Measurements from ENCODE around the gene RASL10A.

RASL10A gene

GRCh38 chr22:29339381-29340235 lies 24.1 kb upstream of the RASL10A start:
- peaks cover 89% of the 10 kb centered on the region for H3K36me3 ChIP-seq (ENCODE audit: control insufficient read depth, insufficient read depth, low read length)
- H3K27ac ChIP-seq (ENCODE audit: insufficient read depth, low read length, poor library complexity, severe bottlenecking), result no peak overlapping the region
- no peaks in the 10 kb centered on the region for H3K9me3 ChIP-seq (ENCODE audit: control insufficient read depth, low read length)
- H3K27me3 ChIP-seq (replicated peaks; ENCODE audit: control insufficient read depth, insufficient read depth, low read length, poor library complexity, severe bottlenecking), result no peaks in the 10 kb centered on the region
- no peaks in the 10 kb centered on the region for H3K4me1 ChIP-seq (ENCODE audit: control insufficient read depth, insufficient read depth, low read length, poor library complexity, severe bottlenecking)
- DNase-seq, result no peak
- no peak overlapping the region for H3K4me3 ChIP-seq (ENCODE audit: insufficient read depth, low read depth, low read length, poor library complexity, severe bottlenecking)

DNA sequence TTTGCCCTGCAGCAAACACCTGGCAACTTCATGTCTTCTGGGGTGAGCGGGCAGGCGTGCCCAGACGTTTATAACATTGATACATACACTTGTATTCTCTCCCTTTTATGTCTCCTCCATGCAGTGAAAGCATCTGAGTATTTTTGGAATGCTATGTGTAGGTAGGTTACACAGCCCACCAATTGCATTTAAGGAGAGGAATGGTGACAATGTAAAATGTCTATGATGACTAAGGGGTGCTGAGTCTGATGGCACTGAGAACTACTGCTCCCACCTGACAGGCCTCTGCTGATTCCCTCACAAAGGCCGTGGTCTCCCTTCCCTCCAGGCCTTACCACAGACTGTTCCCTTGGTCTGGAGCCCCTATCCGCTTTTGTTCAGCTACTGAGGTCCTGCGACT lies 22.9 kb upstream of the RASL10A start:
- no peaks in the 10 kb centered on the region for H3K9me3 ChIP-seq (ENCODE audit: control insufficient read depth, low read length)
- no peak for DNase-seq

DNA sequence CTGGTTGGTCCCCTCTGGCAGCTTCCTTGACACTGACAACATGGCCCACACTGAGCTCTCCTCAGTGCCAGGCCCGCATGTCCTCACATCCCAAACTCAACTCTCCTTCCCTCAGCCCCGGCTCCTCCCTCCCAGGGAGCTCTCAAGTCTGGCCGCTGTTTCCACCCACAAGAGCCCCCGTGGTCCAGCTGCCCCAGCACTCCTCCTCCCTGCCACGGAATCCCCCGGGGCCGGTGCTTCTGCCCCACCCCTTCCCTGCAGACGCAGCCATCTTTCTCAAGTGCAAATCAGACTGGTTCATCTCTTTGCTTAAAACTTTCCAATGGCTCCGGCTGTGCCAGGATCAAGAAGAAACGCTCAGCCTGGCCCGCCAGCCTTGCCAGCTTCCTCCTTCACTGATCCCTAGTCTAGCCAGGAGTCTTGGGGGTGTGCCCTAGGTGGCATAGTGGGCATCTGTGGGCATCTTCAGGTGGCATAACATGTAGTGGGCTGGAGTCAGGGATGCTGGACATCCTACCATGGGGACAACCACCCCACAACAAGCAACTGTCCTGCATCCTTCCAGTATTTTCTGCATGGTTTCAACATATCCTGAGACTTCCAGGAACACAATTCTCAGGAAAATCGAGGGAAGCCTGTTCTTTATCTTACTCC lies 22.3 kb upstream of the RASL10A start:
- H3K36me3 ChIP-seq (ENCODE audit: control insufficient read depth, insufficient read depth, low read length), result peaks cover 81% of the 10 kb centered on the region
- H3K9me3 ChIP-seq (ENCODE audit: control insufficient read depth, low read length), result no peaks in the 10 kb centered on the region
- no peaks in the 10 kb centered on the region for H3K27me3 ChIP-seq (replicated peaks; ENCODE audit: control insufficient read depth, insufficient read depth, low read length, poor library complexity, severe bottlenecking)
- H3K4me3 ChIP-seq (ENCODE audit: insufficient read depth, low read depth, low read length, poor library complexity, severe bottlenecking), result no peak overlapping the region
- H3K27ac ChIP-seq (ENCODE audit: insufficient read depth, low read length, poor library complexity, severe bottlenecking), result no peak overlapping the region
- no peaks in the 10 kb centered on the region for H3K4me1 ChIP-seq (ENCODE audit: control insufficient read depth, insufficient read depth, low read length, poor library complexity, severe bottlenecking)
- no peak for DNase-seq

More for the DNA sequence above, 22.9 kb upstream of the RASL10A start:
- H3K27ac ChIP-seq (ENCODE audit: insufficient read depth, low read length, poor library complexity, severe bottlenecking), result no peak overlapping the region
- no peaks in the 10 kb centered on the region for H3K4me1 ChIP-seq (ENCODE audit: control insufficient read depth, insufficient read depth, low read length, poor library complexity, severe bottlenecking)
- no peak overlapping the region for H3K4me3 ChIP-seq (ENCODE audit: insufficient read depth, low read depth, low read length, poor library complexity, severe bottlenecking)
- H3K36me3 ChIP-seq (ENCODE audit: control insufficient read depth, insufficient read depth, low read length), result peaks cover 87% of the 10 kb centered on the region
- H3K27me3 ChIP-seq (replicated peaks; ENCODE audit: control insufficient read depth, insufficient read depth, low read length, poor library complexity, severe bottlenecking), result no peaks in the 10 kb centered on the region

- no peak overlapping the region for H3K27ac ChIP-seq (ENCODE audit: insufficient read depth, low read length, poor library complexity, severe bottlenecking)
- peaks cover 74% of the 10 kb centered on the region for H3K36me3 ChIP-seq (ENCODE audit: control insufficient read depth, insufficient read depth, low read length)
- H3K9me3 ChIP-seq (ENCODE audit: control insufficient read depth, low read length), result no peaks in the 10 kb centered on the region
- no peak for DNase-seq
- H3K4me3 ChIP-seq (ENCODE audit: insufficient read depth, low read depth, low read length, poor library complexity, severe bottlenecking), result no peak overlapping the region
- no peaks in the 10 kb centered on the region for H3K4me1 ChIP-seq (ENCODE audit: control insufficient read depth, insufficient read depth, low read length, poor library complexity, severe bottlenecking)
- H3K27me3 ChIP-seq (replicated peaks; ENCODE audit: control insufficient read depth, insufficient read depth, low read length, poor library complexity, severe bottlenecking), result no peaks in the 10 kb centered on the region
Observed at GRCh38 chr22:29336751-29337490, 21.4 kb upstream of the RASL10A start.

DNA sequence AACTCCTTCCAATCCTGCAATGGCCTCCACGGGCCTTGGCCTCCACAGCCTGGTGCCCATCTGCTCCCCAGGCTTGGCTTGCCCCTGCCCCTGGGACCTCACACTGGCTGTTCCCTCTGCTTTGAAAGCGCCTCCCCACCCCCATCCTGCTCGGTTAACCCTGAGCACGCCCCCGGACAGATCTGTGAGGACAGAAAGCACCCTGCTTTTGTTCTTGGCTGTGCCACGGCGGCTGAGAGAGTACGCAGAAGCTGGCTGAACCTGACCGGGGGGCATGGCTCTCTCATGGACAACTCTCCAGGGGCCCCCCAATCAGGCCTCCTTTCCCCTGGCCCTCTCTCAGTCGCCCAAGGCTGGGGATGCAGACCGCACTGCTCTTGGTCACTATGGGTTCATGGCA lies 20.2 kb upstream of the RASL10A start:
- Histone ChIP-seq H3K36me3 (ENCODE audit: control insufficient read depth, insufficient read depth, low read length) (peaks cover 73% of the 10 kb centered on the region), H3K9me3 (ENCODE audit: control insufficient read depth, low read length) (no peaks in the 10 kb centered on the region), H3K27ac (ENCODE audit: insufficient read depth, low read length, poor library complexity, severe bottlenecking) (no peak overlapping the region), H3K4me3 (ENCODE audit: insufficient read depth, low read depth, low read length, poor library complexity, severe bottlenecking) (no peak overlapping the region), H3K4me1 (ENCODE audit: control insufficient read depth, insufficient read depth, low read length, poor library complexity, severe bottlenecking) (no peaks in the 10 kb centered on the region), H3K27me3 (replicated peaks; ENCODE audit: control insufficient read depth, insufficient read depth, low read length, poor library complexity, severe bottlenecking) (no peaks in the 10 kb centered on the region)
- DNase-seq, result no peak

DNA sequence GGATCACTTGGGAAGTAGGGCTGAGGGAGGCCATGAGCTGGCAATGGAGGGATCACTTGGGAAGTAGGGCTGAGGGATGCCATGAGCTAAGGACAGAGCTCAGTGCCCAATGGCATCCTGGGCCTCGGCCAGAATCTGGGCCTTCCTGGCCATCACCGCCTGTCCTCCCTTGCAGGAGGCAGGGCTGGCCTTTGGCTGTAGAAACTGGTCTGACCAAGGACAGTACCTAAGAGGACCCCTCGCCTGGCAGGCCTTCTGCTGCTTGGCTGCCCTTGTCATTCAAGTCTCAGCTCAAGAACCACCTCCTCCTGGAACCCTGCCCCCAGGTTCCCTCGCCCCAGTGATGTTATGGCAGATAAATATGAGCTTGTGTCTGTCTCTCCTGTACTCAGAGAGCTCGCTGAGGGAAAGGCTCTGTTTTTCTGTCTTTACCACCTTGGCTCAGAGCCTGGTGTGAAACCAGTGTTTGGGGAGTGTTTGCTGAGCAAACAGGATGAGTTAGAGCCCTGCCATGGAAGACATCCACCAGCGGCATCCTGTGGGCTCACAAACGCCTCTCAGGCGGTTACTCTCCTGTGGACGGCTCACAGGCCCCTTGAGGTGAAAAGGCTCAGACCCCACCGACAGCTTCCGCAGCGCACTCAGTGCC lies 19.3 kb upstream of the RASL10A start:
- no peaks in the 10 kb centered on the region for H3K27me3 ChIP-seq (replicated peaks; ENCODE audit: control insufficient read depth, insufficient read depth, low read length, poor library complexity, severe bottlenecking)
- H3K27ac ChIP-seq (ENCODE audit: insufficient read depth, low read length, poor library complexity, severe bottlenecking), result no peak overlapping the region
- no peaks in the 10 kb centered on the region for H3K4me1 ChIP-seq (ENCODE audit: control insufficient read depth, insufficient read depth, low read length, poor library complexity, severe bottlenecking)
- DNase-seq, result no peak
- H3K36me3 ChIP-seq (ENCODE audit: control insufficient read depth, insufficient read depth, low read length), result peaks cover 73% of the 10 kb centered on the region
- H3K4me3 ChIP-seq (ENCODE audit: insufficient read depth, low read depth, low read length, poor library complexity, severe bottlenecking), result no peak overlapping the region
- H3K9me3 ChIP-seq (ENCODE audit: control insufficient read depth, low read length), result no peaks in the 10 kb centered on the region

- H3K27ac ChIP-seq (ENCODE audit: insufficient read depth, low read length, poor library complexity, severe bottlenecking), result no peak overlapping the region
- no peaks in the 10 kb centered on the region for H3K27me3 ChIP-seq (replicated peaks; ENCODE audit: control insufficient read depth, insufficient read depth, low read length, poor library complexity, severe bottlenecking)
- peaks cover 73% of the 10 kb centered on the region for H3K36me3 ChIP-seq (ENCODE audit: control insufficient read depth, insufficient read depth, low read length)
- no peaks in the 10 kb centered on the region for H3K4me1 ChIP-seq (ENCODE audit: control insufficient read depth, insufficient read depth, low read length, poor library complexity, severe bottlenecking)
- no peaks in the 10 kb centered on the region for H3K9me3 ChIP-seq (ENCODE audit: control insufficient read depth, low read length)
- no peak for DNase-seq
- no peak overlapping the region for H3K4me3 ChIP-seq (ENCODE audit: insufficient read depth, low read depth, low read length, poor library complexity, severe bottlenecking)
Observed at GRCh38 chr22:29334148-29334547, 18.7 kb upstream of the RASL10A start.

DNA sequence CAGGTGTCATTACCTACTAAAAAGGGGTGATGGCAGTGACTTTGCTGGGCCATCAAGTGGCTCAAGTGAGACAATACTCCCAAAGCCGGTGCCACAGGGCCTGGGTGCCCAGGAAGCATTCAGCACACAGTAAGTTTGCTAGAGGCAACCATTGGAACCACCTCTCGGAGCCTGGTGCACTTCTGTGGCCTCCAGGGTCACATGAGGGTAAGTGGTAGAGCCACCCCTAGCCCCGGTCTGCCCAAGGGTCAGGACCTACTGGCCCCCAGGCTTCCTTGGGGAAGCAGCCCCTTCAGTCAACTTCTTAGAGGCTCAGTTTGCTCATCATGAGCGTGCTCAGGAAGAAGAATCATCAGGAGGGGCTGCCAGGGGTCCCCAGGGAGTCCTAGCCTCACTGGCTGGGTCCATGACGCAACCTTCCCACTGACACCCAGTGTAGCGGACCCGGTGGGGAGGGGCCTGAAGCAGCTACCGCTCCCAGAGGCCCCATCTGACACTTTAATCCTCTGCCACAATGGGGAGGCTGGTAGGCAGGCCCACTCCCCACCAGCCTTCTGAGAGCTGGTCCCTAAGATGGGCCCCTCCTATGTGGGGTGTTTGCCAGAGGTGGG lies 17.5 kb upstream of the RASL10A start:
- Histone ChIP-seq H3K27ac (ENCODE audit: insufficient read depth, low read length, poor library complexity, severe bottlenecking) (no peak overlapping the region), H3K9me3 (ENCODE audit: control insufficient read depth, low read length) (no peaks in the 10 kb centered on the region), H3K4me1 (ENCODE audit: control insufficient read depth, insufficient read depth, low read length, poor library complexity, severe bottlenecking) (no peaks in the 10 kb centered on the region), H3K36me3 (ENCODE audit: control insufficient read depth, insufficient read depth, low read length) (peaks cover 68% of the 10 kb centered on the region), H3K4me3 (ENCODE audit: insufficient read depth, low read depth, low read length, poor library complexity, severe bottlenecking) (no peak overlapping the region), H3K27me3 (replicated peaks; ENCODE audit: control insufficient read depth, insufficient read depth, low read length, poor library complexity, severe bottlenecking) (no peaks in the 10 kb centered on the region)
- no peak for DNase-seq

DNA sequence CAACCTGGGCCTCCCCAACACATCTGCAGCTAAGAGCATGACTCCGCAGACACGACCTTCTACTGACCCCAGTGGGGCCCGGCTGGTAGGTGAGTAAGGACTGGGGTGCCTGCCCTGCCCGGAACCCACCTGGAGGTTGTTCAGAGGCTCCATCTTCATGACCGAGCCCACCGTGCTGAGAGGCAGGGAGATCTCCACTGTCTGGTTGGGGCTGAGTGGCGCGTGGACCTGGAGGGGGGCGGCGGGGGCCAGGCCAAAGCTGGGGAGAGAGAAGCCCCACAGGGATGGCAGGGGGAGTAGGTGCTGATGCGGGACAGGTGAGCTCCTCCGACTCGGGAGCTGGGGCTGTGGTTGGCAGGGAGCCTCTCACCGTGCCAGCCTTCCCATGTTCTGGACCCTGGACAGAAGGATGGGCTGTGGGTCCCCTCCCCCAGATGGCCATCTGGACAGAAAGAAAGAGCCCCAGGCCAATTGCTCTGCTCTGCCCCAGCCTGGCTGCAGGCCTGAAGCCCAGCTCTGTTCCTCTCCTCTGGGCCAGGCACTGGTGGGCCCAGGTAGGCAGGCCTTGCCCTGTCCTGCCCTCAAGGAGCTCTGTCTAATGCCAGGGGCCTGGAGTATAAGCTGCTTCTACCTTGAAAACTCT lies 16.3 kb upstream of the RASL10A start:
- no peaks in the 10 kb centered on the region for H3K27me3 ChIP-seq (replicated peaks; ENCODE audit: control insufficient read depth, insufficient read depth, low read length, poor library complexity, severe bottlenecking)
- no peak overlapping the region for H3K27ac ChIP-seq (ENCODE audit: insufficient read depth, low read length, poor library complexity, severe bottlenecking)
- peaks cover 61% of the 10 kb centered on the region for H3K36me3 ChIP-seq (ENCODE audit: control insufficient read depth, insufficient read depth, low read length)
- no peaks in the 10 kb centered on the region for H3K9me3 ChIP-seq (ENCODE audit: control insufficient read depth, low read length)
- no peak for DNase-seq
- no peaks in the 10 kb centered on the region for H3K4me1 ChIP-seq (ENCODE audit: control insufficient read depth, insufficient read depth, low read length, poor library complexity, severe bottlenecking)
- no peak overlapping the region for H3K4me3 ChIP-seq (ENCODE audit: insufficient read depth, low read depth, low read length, poor library complexity, severe bottlenecking)

Measured in effector memory CD4-positive, alpha-beta T cell (primary cell).